ENCODE data around the gene C12orf57. TPM values are rescaled to one million over a fixed set of nuclear protein-coding genes. Genes with fewer than 3 reads are reported as not detected.

Gene C12orf57
- total and polyA plus RNA-seq, 9 of the 15 experiments (the other 6 are each of a cell fraction or from before 2014, with no cell fraction given): 26.7 to 191 (median 107) TPM

DNA sequence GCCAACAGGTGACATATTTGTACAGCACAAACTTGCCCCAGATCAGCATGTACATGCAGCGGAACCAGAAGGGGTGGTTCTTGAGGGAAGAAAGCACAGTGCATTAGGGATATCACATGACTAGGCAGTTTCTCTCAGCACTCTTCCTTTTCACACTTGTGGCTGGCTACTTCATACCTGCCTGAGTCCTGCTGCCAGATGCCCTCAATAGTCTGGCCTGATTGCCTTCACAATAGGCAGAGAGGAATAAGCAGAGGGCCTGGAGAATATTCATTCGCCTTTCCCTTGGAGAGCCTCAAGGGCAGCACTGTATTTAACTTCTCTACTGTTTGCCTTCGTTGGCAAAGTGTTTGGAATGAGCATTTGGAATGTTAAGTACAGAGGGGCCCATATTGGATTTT, 34.8 kb downstream of the C12orf57 start (continued):
- TF ChIP-seq, protein P1, sequence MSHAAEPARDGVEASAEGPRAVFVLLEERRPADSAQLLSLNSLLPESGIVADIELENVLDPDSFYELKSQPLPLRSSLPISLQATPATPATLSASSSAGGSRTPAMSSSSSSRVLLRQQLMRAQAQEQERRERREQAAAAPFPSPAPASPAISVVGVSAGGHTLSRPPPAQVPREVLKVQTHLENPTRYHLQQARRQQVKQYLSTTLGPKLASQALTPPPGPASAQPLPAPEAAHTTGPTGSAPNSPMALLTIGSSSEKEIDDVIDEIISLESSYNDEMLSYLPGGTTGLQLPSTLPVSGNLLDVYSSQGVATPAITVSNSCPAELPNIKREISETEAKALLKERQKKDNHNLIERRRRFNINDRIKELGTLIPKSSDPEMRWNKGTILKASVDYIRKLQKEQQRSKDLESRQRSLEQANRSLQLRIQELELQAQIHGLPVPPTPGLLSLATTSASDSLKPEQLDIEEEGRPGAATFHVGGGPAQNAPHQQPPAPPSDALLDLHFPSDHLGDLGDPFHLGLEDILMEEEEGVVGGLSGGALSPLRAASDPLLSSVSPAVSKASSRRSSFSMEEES (CRISPR knock-in tag; IDR thresholded peaks at IDR 0.05): peak; percentile 68
- TF ChIP-seq POLR2AphosphoS2 (IDR thresholded peaks at IDR 0.05; ENCODE audit: low read length): 0 out of 2 replicates have a peak, but pooled peaks have one; percentile 12
- TF ChIP-seq MAFG (tag; conservative IDR thresholded peaks at IDR 0.05): peak; percentile 76
- no peak for TF ChIP-seq CREM (IDR thresholded peaks at IDR 0.05; ENCODE audit: low read depth)
- TF ChIP-seq RAD21 (CRISPR knock-in tag; conservative IDR thresholded peaks at IDR 0.05 in 1 of 2, IDR thresholded peaks at IDR 0.05 in 1 of 2): peak in 1 of 2 experiments; percentile 27; a peak in 2 of 4 replicates
- TF ChIP-seq CCAR2 (IDR thresholded peaks at IDR 0.05; ENCODE audit: low read depth, low read length): no peak
- TF ChIP-seq, protein P2, sequence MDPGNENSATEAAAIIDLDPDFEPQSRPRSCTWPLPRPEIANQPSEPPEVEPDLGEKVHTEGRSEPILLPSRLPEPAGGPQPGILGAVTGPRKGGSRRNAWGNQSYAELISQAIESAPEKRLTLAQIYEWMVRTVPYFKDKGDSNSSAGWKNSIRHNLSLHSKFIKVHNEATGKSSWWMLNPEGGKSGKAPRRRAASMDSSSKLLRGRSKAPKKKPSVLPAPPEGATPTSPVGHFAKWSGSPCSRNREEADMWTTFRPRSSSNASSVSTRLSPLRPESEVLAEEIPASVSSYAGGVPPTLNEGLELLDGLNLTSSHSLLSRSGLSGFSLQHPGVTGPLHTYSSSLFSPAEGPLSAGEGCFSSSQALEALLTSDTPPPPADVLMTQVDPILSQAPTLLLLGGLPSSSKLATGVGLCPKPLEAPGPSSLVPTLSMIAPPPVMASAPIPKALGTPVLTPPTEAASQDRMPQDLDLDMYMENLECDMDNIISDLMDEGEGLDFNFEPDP (CRISPR knock-in tag; IDR thresholded peaks at IDR 0.05): no peak
- peak; percentile 28; the same call in 1 of the 2 replicates for TF ChIP-seq POLR2A (conservative IDR thresholded peaks at IDR 0.05)
- 0 out of 2 replicates have a peak, but pooled peaks have one; percentile 6 for TF ChIP-seq POLR2AphosphoS5 (IDR thresholded peaks at IDR 0.05; ENCODE audit: control insufficient read depth, insufficient read depth, low read depth, low read length)
- 0 out of 2 replicates have a peak, but pooled peaks have one; percentile 46 for TF ChIP-seq MAFK (IDR thresholded peaks at IDR 0.05; ENCODE audit: low read length)
